ENCODE results near the gene LDLRAD2. TPM values are rescaled to one million over a fixed set of nuclear protein-coding genes. Genes with fewer than 3 reads are reported as not detected.

The LDLRAD2 gene
- total and polyA plus RNA-seq, 9 of the 15 experiments (the other 6 are each of a cell fraction or from before 2014, with no cell fraction given), result 0.45 to 0.48 TPM; not detected in 7

DNA sequence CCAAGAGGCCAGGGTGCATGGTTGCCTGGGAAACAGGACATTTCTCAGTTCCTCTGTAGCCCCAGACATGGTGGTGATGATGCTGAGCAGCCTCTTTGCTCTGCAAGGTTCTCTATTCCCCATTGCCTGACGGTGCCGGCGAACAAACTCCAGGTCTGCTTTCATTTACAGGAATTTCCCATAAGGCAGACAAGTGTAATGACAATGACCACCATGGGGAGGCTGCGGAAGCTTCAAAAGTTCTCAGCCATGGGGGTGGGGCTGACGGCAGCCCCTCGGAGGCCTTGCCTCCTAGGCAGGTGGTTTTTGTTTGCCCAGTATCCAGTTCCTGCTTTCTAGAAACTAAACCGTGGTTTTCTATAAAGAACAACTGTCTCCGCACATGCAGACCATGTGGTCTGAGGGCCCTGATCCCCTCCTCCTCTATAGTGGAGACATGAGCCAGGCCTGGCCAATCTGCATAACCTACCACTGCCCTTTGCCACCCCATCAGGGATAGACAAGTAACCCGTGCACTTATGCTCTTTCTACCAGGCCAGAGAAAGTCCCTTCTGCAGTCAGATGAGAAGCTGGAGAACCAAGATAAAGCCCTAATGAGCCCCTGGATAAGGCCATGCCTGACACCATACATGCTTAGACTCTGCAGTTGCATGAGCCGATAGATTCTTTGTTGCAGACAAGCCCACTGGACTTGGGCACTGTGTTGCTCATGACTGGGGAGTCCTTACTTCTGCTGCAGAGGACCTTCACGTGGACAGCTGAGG, 54.1 kb downstream of the LDLRAD2 start (continued):
- TF ChIP-seq, protein P1, sequence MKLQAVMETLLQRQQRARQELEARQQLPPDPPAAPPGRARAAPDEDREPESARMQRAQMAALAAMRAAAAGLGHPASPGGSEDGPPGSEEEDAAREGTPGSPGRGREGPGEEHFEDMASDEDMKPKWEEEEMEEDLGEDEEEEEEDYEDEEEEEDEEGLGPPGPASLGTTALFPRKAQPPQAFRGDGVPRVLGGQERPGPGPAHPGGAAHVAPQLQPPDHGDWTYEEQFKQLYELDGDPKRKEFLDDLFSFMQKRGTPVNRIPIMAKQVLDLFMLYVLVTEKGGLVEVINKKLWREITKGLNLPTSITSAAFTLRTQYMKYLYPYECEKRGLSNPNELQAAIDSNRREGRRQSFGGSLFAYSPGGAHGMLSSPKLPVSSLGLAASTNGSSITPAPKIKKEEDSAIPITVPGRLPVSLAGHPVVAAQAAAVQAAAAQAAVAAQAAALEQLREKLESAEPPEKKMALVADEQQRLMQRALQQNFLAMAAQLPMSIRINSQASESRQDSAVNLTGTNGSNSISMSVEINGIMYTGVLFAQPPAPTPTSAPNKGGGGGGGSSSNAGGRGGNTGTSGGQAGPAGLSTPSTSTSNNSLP (IDR thresholded peaks at IDR 0.05; ENCODE audit: borderline replicate concordance, low read depth, low read length), result no peak
- TF ChIP-seq HDAC3 (IDR thresholded peaks at IDR 0.05; ENCODE audit: borderline replicate concordance, partially characterized antibody) (no peak), FOXM1 (IDR thresholded peaks at IDR 0.05; ENCODE audit: low read depth) (peak; percentile 45; the same call in 1 of the 2 replicates), FOXM1 (CRISPR knock-in tag; IDR thresholded peaks at IDR 0.05; ENCODE audit: low read depth) (no peak), CBFA2T3 (IDR thresholded peaks at IDR 0.05) (peak; percentile 93), MBD2 (IDR thresholded peaks at IDR 0.05; ENCODE audit: borderline replicate concordance, low read depth) (0 out of 2 replicates have a peak, but pooled peaks have one; percentile 28), ZNF324 (CRISPR knock-in tag; IDR thresholded peaks at IDR 0.05) (no peak), RBM39 (optimal IDR thresholded peaks at IDR 0.05; ENCODE audit: low read depth, low read length) (peak; percentile 57), NBN (IDR thresholded peaks at IDR 0.05; ENCODE audit: low read depth) (peak; percentile 39; the same call in 1 of the 2 replicates), ARID1B (IDR thresholded peaks at IDR 0.05) (peak; percentile 89), CCNT2 (IDR thresholded peaks at IDR 0.05; ENCODE audit: borderline replicate concordance, extremely low read depth, insufficient read length, low read depth, low read length) (peak; percentile 40), MYC (IDR thresholded peaks at IDR 0.05; ENCODE audit: low read depth, low read length) (peak; percentile 55; the same call in 1 of the 2 replicates), MYC (CRISPR knock-in tag; IDR thresholded peaks at IDR 0.05; ENCODE audit: borderline replicate concordance, low read depth) (0 out of 2 replicates have a peak, but pooled peaks have one; percentile 29), SMC3 (conservative IDR thresholded peaks at IDR 0.05; ENCODE audit: insufficient read depth, low read depth, low read length) (peak; percentile 19; the same call in 1 of the 2 replicates), ELF4 (CRISPR knock-in tag; IDR thresholded peaks at IDR 0.05) (no peak), TCF3 (CRISPR knock-in tag; IDR thresholded peaks at IDR 0.05) (peak; percentile 94), ZNF197 (CRISPR knock-in tag; IDR thresholded peaks at IDR 0.05; ENCODE audit: low read depth) (no peak), GABPB1 (CRISPR knock-in tag; IDR thresholded peaks at IDR 0.05) (no peak), CTBP1 (IDR thresholded peaks at IDR 0.05; ENCODE audit: borderline replicate concordance) (peak; percentile 16; the same call in 1 of the 2 replicates)
- TF ChIP-seq, protein P2, sequence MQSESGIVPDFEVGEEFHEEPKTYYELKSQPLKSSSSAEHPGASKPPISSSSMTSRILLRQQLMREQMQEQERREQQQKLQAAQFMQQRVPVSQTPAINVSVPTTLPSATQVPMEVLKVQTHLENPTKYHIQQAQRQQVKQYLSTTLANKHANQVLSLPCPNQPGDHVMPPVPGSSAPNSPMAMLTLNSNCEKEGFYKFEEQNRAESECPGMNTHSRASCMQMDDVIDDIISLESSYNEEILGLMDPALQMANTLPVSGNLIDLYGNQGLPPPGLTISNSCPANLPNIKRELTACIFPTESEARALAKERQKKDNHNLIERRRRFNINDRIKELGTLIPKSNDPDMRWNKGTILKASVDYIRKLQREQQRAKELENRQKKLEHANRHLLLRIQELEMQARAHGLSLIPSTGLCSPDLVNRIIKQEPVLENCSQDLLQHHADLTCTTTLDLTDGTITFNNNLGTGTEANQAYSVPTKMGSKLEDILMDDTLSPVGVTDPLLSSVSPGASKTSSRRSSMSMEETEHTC (IDR thresholded peaks at IDR 0.05), result peak; percentile 59; the same call in 1 of the 2 replicates
- TF ChIP-seq, protein P3, sequence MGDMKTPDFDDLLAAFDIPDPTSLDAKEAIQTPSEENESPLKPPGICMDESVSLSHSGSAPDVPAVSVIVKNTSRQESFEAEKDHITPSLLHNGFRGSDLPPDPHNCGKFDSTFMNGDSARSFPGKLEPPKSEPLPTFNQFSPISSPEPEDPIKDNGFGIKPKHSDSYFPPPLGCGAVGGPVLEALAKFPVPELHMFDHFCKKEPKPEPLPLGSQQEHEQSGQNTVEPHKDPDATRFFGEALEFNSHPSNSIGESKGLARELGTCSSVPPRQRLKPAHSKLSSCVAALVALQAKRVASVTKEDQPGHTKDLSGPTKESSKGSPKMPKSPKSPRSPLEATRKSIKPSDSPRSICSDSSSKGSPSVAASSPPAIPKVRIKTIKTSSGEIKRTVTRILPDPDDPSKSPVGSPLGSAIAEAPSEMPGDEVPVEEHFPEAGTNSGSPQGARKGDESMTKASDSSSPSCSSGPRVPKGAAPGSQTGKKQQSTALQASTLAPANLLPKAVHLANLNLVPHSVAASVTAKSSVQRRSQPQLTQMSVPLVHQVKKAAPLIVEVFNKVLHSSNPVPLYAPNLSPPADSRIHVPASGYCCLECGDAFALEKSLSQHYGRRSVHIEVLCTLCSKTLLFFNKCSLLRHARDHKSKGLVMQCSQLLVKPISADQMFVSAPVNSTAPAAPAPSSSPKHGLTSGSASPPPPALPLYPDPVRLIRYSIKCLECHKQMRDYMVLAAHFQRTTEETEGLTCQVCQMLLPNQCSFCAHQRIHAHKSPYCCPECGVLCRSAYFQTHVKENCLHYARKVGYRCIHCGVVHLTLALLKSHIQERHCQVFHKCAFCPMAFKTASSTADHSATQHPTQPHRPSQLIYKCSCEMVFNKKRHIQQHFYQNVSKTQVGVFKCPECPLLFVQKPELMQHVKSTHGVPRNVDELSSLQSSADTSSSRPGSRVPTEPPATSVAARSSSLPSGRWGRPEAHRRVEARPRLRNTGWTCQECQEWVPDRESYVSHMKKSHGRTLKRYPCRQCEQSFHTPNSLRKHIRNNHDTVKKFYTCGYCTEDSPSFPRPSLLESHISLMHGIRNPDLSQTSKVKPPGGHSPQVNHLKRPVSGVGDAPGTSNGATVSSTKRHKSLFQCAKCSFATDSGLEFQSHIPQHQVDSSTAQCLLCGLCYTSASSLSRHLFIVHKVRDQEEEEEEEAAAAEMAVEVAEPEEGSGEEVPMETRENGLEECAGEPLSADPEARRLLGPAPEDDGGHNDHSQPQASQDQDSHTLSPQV (IDR thresholded peaks at IDR 0.05), result peak; percentile 78; the same call in 1 of the 2 replicates

Measured in K562 (cell line).